SK-N-SH treated with all-trans-retinoic acid at 6 μM for 48 hours (cell line): Measurements from ENCODE around the gene ERI3.

ENCODE experiments used
- ATAC-seq: fragments of 200-7000 bp; cut with Tn5 transposase; 3 replicates; pipeline ENCODE4 v1.9.1; 2020; ENCODE audit warnings: mild to moderate bottlenecking, moderate library complexity
- ARNTL ChIP-seq: fragments of 450-650 bp; formaldehyde crosslinking; IDR thresholded peaks from 2 replicates; pipeline ENCODE4 v1.5.0; 2020; ENCODE audit warnings: low read depth, mild to moderate bottlenecking, moderate library complexity, borderline replicate concordance
- BACH2 ChIP-seq: fragments of 250-450 bp; sonication (Bioruptor Pico); IDR thresholded peaks from 2 replicates; pipeline ENCODE4 v1.9.0; 2021; ENCODE audit warnings: mild to moderate bottlenecking, borderline replicate concordance
- CREB5 ChIP-seq: fragments of 250-450 bp; sonication (Bioruptor Pico); IDR thresholded peaks from 2 replicates; pipeline ENCODE4 v1.5.1; 2020; ENCODE audit warnings: low read depth, mild to moderate bottlenecking, moderate library complexity
- CSDC2 ChIP-seq: fragments of 250-450 bp; sonication (Bioruptor Pico); IDR thresholded peaks from 2 replicates; pipeline ENCODE4 v1.5.0; 2020; ENCODE audit warnings: mild to moderate bottlenecking, moderate library complexity
- CSRNP3 ChIP-seq: fragments of 250-450 bp; sonication (Bioruptor Pico); IDR thresholded peaks from 2 replicates; pipeline ENCODE4 v1.5.1; 2021; ENCODE audit warnings: mild to moderate bottlenecking, moderate library complexity
- ESRRG ChIP-seq: fragments of 250-450 bp; sonication (Bioruptor Pico); IDR thresholded peaks from 2 replicates; pipeline ENCODE4 v1.6.1; 2021; ENCODE audit warnings: mild to moderate bottlenecking
- GLIS3 ChIP-seq: fragments of 250-450 bp; sonication (Bioruptor Pico); IDR thresholded peaks from 2 replicates; pipeline ENCODE4 v1.5.0; 2020; ENCODE audit warnings: mild to moderate bottlenecking, moderate library complexity
- ISL1 ChIP-seq: fragments of 250-450 bp; sonication (Bioruptor Pico); IDR thresholded peaks from 2 replicates; pipeline ENCODE4 v2.1.2; 2022; ENCODE audit warnings: mild to moderate bottlenecking, moderate library complexity
- OSR1 ChIP-seq: fragments of 250-450 bp; sonication (Bioruptor Pico); IDR thresholded peaks from 2 replicates; pipeline ENCODE4 v1.8.0; 2022; ENCODE audit warnings: moderate library complexity, mild to moderate bottlenecking, inconsistent platforms
- PATZ1 ChIP-seq: fragments of 250-450 bp; sonication (Bioruptor Pico); IDR thresholded peaks from 2 replicates; pipeline ENCODE4 v1.8.0; 2020; ENCODE audit warnings: mild to moderate bottlenecking, moderate library complexity, borderline replicate concordance
- PPARA ChIP-seq: fragments of 250-450 bp; sonication (Bioruptor Pico); IDR thresholded peaks from 2 replicates; pipeline ENCODE4 v1.5.0; 2020; ENCODE audit warnings: mild to moderate bottlenecking, borderline replicate concordance
- RARB ChIP-seq: fragments of 250-450 bp; sonication (Bioruptor Pico); IDR thresholded peaks from 2 replicates; pipeline ENCODE4 v1.8.0; 2021; ENCODE audit warnings: mild to moderate bottlenecking, moderate library complexity
- TCF4 ChIP-seq: fragments of 250-450 bp; sonication (Bioruptor Pico); IDR thresholded peaks from 2 replicates; pipeline ENCODE4 v1.8.0; 2021; ENCODE audit warnings: mild to moderate bottlenecking, moderate library complexity, borderline replicate concordance
- TOX ChIP-seq: fragments of 250-450 bp; sonication (Bioruptor Pico); IDR thresholded peaks from 2 replicates; pipeline ENCODE4 v1.8.0; 2021; ENCODE audit warnings: mild to moderate bottlenecking, moderate library complexity, borderline replicate concordance
- TSHZ2 ChIP-seq: fragments of 250-450 bp; sonication (Bioruptor Pico); IDR thresholded peaks from 2 replicates; pipeline ENCODE4 v1.5.0; 2020; ENCODE audit warnings: mild to moderate bottlenecking, moderate library complexity
- ZC3H10 ChIP-seq: fragments of 250-450 bp; sonication (Bioruptor Pico); IDR thresholded peaks from 2 replicates; pipeline ENCODE4 v1.5.1; 2021; ENCODE audit warnings: mild to moderate bottlenecking, moderate library complexity
- ZFP3 ChIP-seq: fragments of 250-450 bp; sonication (Bioruptor Pico); IDR thresholded peaks from 2 replicates; pipeline ENCODE4 v1.5.0; 2020; ENCODE audit warnings: mild to moderate bottlenecking, moderate library complexity
- ZFP30 ChIP-seq: fragments of 450-650 bp; formaldehyde crosslinking; IDR thresholded peaks from 2 replicates; pipeline ENCODE4 v1.5.0; 2022; ENCODE audit warnings: mild to moderate bottlenecking, moderate library complexity
- ZNF565 ChIP-seq: fragments of 450-650 bp; formaldehyde crosslinking; conservative IDR thresholded peaks from 2 replicates; pipeline ENCODE4 v1.5.0; 2020; ENCODE audit warnings: low read depth, mild to moderate bottlenecking, moderate library complexity
- ZNF70 ChIP-seq: fragments of 450-650 bp; formaldehyde crosslinking; IDR thresholded peaks from 2 replicates; pipeline ENCODE4 v1.5.0; 2020; ENCODE audit warnings: mild to moderate bottlenecking, moderate library complexity
- ZNF8 ChIP-seq: fragments of 450-650 bp; formaldehyde crosslinking; IDR thresholded peaks from 2 replicates; pipeline ENCODE4 v1.5.0; 2020; ENCODE audit warnings: mild to moderate bottlenecking, moderate library complexity

The ERI3 gene

DNA sequence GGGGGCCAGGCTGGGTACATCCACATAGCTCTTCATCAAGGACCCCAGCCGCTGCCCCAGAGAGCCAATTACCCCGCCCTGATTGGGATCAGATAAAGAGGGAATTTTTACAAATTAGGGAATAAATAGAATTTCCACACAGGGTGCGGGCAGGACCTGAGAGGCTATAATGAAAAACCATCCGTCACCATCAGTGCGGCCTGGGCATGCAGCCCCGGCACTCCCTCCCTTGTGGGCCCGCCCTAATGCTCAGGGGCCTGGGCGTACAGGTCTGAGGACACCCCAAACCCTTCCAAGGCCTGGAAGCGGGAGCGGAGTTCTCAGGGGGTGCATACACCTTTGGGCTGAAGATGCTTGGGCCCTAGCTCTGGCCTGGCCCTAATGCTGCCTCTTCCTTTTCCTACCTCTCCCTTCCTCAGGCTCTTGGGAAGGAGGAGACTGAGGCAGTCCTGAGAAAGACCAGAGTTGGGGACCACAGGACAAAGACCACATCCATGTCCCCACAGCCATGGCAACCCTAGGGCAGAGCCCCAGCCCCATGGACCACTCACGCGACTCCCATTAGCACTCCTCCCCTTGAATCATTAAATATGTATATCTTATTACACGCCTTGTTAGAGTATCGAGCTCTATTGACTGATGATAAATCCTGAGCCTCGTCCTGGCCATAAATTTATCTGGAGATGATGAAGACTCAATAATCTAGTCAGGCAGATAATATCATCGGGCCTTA lies 125.5 kb downstream of the ERI3 start:
- TF ChIP-seq GLIS3 (CRISPR knock-in tag) (no peak), PPARA (CRISPR knock-in tag) (no peak), BACH2 (no peak)
- no peak for ATAC-seq

- TF ChIP-seq BACH2, result no peak
- TF ChIP-seq CSDC2, result no peak
- TF ChIP-seq RARB (CRISPR knock-in tag), result no peak
- no peak for TF ChIP-seq ZC3H10 (CRISPR knock-in tag)
- no peak for TF ChIP-seq ESRRG (CRISPR knock-in tag)
- TF ChIP-seq ZNF8 (CRISPR knock-in tag), result no peak
- no peak for TF ChIP-seq TSHZ2 (CRISPR knock-in tag)
- TF ChIP-seq ZFP3, result no peak
- TF ChIP-seq, all 23 proteins: peak for 0
- no peak for ATAC-seq
Observed at GRCh38 chr1:44228218-44228617, 126.8 kb downstream of the ERI3 start.

GRCh38 chr1:44227211-44227610 lies 127.8 kb downstream of the ERI3 start:
- TF ChIP-seq CREB5 (CRISPR knock-in tag) (no peak), TCF4 (CRISPR knock-in tag) (no peak), GLIS3 (CRISPR knock-in tag) (no peak), PPARA (CRISPR knock-in tag) (no peak)
- TF ChIP-seq, all 23 proteins: peak for 0
- no peak for ATAC-seq

GRCh38 chr1:44225761-44226160 lies 129.3 kb downstream of the ERI3 start:
- TF ChIP-seq ZC3H10 (CRISPR knock-in tag) (no peak), PPARA (CRISPR knock-in tag) (no peak), ZNF70 (CRISPR knock-in tag) (no peak), CSDC2 (no peak)
- no peak for ATAC-seq

DNA sequence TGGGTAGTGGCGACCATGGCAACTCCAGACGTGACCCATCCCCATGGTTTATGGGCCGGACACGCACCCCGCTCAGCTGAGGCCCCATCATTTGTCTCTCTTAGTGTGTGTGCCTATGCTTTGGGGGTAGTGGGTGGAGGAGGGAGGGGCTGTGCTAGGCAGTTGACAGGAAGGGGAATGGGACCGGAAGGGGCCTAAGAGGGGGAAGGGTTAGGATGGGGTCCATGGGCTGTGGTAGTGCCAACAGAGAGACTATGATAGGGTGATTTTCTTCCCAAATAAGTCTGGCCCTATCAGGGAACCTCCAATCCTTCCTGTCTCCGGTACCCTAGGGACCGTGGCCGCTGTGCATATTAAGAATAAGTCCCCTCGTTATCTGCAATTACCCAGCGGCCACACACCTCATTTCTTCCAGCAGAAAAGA lies 131.9 kb downstream of the ERI3 start:
- no peak for TF ChIP-seq ISL1 (CRISPR knock-in tag)
- no peak for TF ChIP-seq BACH2
- no peak for TF ChIP-seq ZNF565 (CRISPR knock-in tag)
- TF ChIP-seq ESRRG (CRISPR knock-in tag), result no peak
- TF ChIP-seq PPARA (CRISPR knock-in tag), result no peak
- no peak for TF ChIP-seq PATZ1 (CRISPR knock-in tag)
- TF ChIP-seq ARNTL (CRISPR knock-in tag), result no peak
- no peak for TF ChIP-seq OSR1 (CRISPR knock-in tag)
- no peak for TF ChIP-seq CSDC2
- no peak for TF ChIP-seq ZFP30 (CRISPR knock-in tag)
- TF ChIP-seq ZNF70 (CRISPR knock-in tag), result no peak
- no peak for TF ChIP-seq ZC3H10 (CRISPR knock-in tag)
- no peak for TF ChIP-seq CSRNP3
- no peak for TF ChIP-seq TOX

More for the DNA sequence above, 131.9 kb downstream of the ERI3 start:
- ATAC-seq, result no peak
